ENCODE results near the gene PHF12. TPM values are rescaled to one million over a fixed set of nuclear protein-coding genes. Genes with fewer than 3 reads are reported as not detected.

The PHF12 gene
- total and polyA plus RNA-seq, 2 of the 8 experiments (the other 6 are each of a cell fraction or from before 2014, with no cell fraction given), result 38.8 to 65.7 TPM

GRCh38 chr17:28948342-28948741 is 3.0 kb downstream of the PHF12 start (continued):
- TF ChIP-seq CHD7 (IDR thresholded peaks at IDR 0.05; ENCODE audit: insufficient replicate concordance, low read length), result no peak
- no peak for TF ChIP-seq ASH2L (IDR thresholded peaks at IDR 0.05; ENCODE audit: low read length)
- TF ChIP-seq TAF1 (IDR thresholded peaks at IDR 0.05; ENCODE audit: low read depth, low read length), result no peak
